GM23338 (cell line): Measurements from ENCODE around the gene ARL4D. TPM values are rescaled to one million over a fixed set of nuclear protein-coding genes. Genes with fewer than 3 reads are reported as not detected.

Experiments used
- ATAC-seq: fragments of 200-7000 bp; cut with Tn5 transposase; 3 replicates; pipeline ENCODE4 v1.9.1; 2020
- DNase-seq: peaks from one replicate; pipeline ENCODE4 v3.0.0-alpha.2; 2015; ENCODE audit warnings: low spot score
- H2AFZ ChIP-seq: fragments of 200-600 bp; sonication (generic); 2 replicates; pipeline ENCODE4 v1.8.0; 2016; ENCODE audit warnings: antibody characterized with exemption, mild to moderate bottlenecking, moderate library complexity
- H3F3A ChIP-seq: fragments of 200-600 bp; sonication (generic); replicated peaks from 2 replicates; pipeline ENCODE4 v1.8.0; 2017; ENCODE audit warnings: antibody characterized with exemption, mixed run types, low read depth
- H3K27ac ChIP-seq: fragments of 200-600 bp; sonication (generic); 2 replicates; pipeline ENCODE4 v1.6.1; 2016; ENCODE audit warnings: low read depth
- H3K27me3 ChIP-seq: fragments of 200-600 bp; sonication (generic); 2 replicates; pipeline ENCODE4 v1.8.0; 2016; ENCODE audit warnings: mild to moderate bottlenecking, mixed run types, moderate library complexity; ENCODE audit not compliant: insufficient read depth
- H3K36me3 ChIP-seq: fragments of 200-600 bp; sonication (generic); 2 replicates; pipeline ENCODE4 v1.8.0; 2016; ENCODE audit warnings: mild to moderate bottlenecking; ENCODE audit not compliant: insufficient read depth
- H3K4me1 ChIP-seq: fragments of 200-600 bp; sonication (generic); 2 replicates; pipeline ENCODE4 v1.8.0; 2016; ENCODE audit warnings: mild to moderate bottlenecking, moderate library complexity; ENCODE audit not compliant: insufficient read depth
- H3K4me2 ChIP-seq: fragments of 200-600 bp; sonication (generic); 2 replicates; pipeline ENCODE4 v1.7.1; 2017; ENCODE audit warnings: mixed run types
- H3K4me3 ChIP-seq: fragments of 200-600 bp; sonication (generic); 2 replicates; pipeline ENCODE4 v1.6.1; 2016; ENCODE audit warnings: mixed run types
- H3K79me2 ChIP-seq: fragments of 200-600 bp; sonication (generic); replicated peaks from 2 replicates; pipeline ENCODE4 v1.8.0; 2017; ENCODE audit warnings: mild to moderate bottlenecking; ENCODE audit not compliant: insufficient read depth
- H3K9me2 ChIP-seq: fragments of 200-600 bp; sonication (generic); 2 replicates; pipeline ENCODE4 v1.8.0; 2017; ENCODE audit not compliant: insufficient read depth
- H4K20me1 ChIP-seq: fragments of 200-600 bp; sonication (generic); replicated peaks from 2 replicates; pipeline ENCODE4 v1.8.0; 2017; ENCODE audit warnings: mild to moderate bottlenecking; ENCODE audit not compliant: insufficient read depth
- H3K27ac Mint-ChIP-seq: 2 replicates; pipeline ENCODE4 v1.8.0; 2020; ENCODE audit warnings: inconsistent platforms, mild to moderate bottlenecking, moderate library complexity, mixed read lengths
- H3K27me3 Mint-ChIP-seq: 3 replicates; pipeline ENCODE4 v1.8.0; 2022; ENCODE audit warnings: low read depth, mild to moderate bottlenecking, moderate library complexity, mixed read lengths, inconsistent platforms; ENCODE audit not compliant: insufficient read depth, poor library complexity
- H3K36me3 Mint-ChIP-seq: 3 replicates; pipeline ENCODE4 v1.8.0; 2021; ENCODE audit warnings: low read depth, mild to moderate bottlenecking, inconsistent platforms, moderate library complexity, mixed read lengths
- H3K4me1 Mint-ChIP-seq: 3 replicates; pipeline ENCODE4 v1.8.0; 2020; ENCODE audit warnings: mild to moderate bottlenecking, inconsistent platforms, mixed read lengths
- H3K4me3 Mint-ChIP-seq: 3 replicates; pipeline ENCODE4 v1.8.0; 2021; ENCODE audit warnings: moderate library complexity, mild to moderate bottlenecking, inconsistent platforms, mixed read lengths
- H3K9me3 Mint-ChIP-seq: 3 replicates; pipeline ENCODE4 v1.8.0; 2020; ENCODE audit warnings: moderate library complexity, mild to moderate bottlenecking, inconsistent platforms, mixed read lengths
- CREB1 ChIP-seq: fragments of 250-450 bp; sonication (Bioruptor Pico); IDR thresholded peaks from 2 replicates; pipeline ENCODE4 v1.5.0; 2020; ENCODE audit warnings: low read depth, mild to moderate bottlenecking, moderate library complexity
- CTCF ChIP-seq, 2 experiments: fragments of 200-600 bp in 1 of 2; sonication (generic) in 1 of 2; conservative IDR thresholded peaks; 2 replicates each; pipeline versions ENCODE4 v1.5.1 to v1.6.1; 2016 to 2017; ENCODE audit warnings: antibody characterized with exemption in 2 of 2, low read depth in 2 of 2, mild to moderate bottlenecking in 2 of 2, moderate library complexity in 1 of 2
- EZH2 ChIP-seq: fragments of 200-600 bp; sonication (generic); IDR thresholded peaks from one replicate; pipeline ENCODE4 v1.8.0; 2017; ENCODE audit warnings: antibody characterized with exemption, mild to moderate bottlenecking, low read depth; ENCODE audit not compliant: unreplicated experiment
- EZH2phosphoT487 ChIP-seq: fragments of 200-600 bp; sonication (generic); IDR thresholded peaks from one replicate; pipeline ENCODE4 v1.8.1; 2018; ENCODE audit warnings: antibody characterized with exemption; ENCODE audit not compliant: unreplicated experiment
- JUNB ChIP-seq: IDR thresholded peaks from one replicate; pipeline ENCODE4 v1.6.1; 2016; ENCODE audit warnings: antibody characterized with exemption; ENCODE audit not compliant: unreplicated experiment
- NANOG ChIP-seq: IDR thresholded peaks from 2 replicates; pipeline ENCODE4 v1.6.1; 2016; ENCODE audit warnings: antibody characterized with exemption, borderline replicate concordance
- POLR2AphosphoS5 ChIP-seq: IDR thresholded peaks from 2 replicates; pipeline ENCODE4 v1.6.1; 2016; ENCODE audit warnings: antibody characterized with exemption, low read depth
- STAT1 ChIP-seq: IDR thresholded peaks from one replicate; pipeline ENCODE4 v1.6.1; 2016; ENCODE audit warnings: antibody characterized with exemption; ENCODE audit not compliant: unreplicated experiment
- ZNF114 ChIP-seq: fragments of 250-450 bp; sonication (Bioruptor Pico); IDR thresholded peaks from 2 replicates; pipeline ENCODE4 v1.5.0; 2020; ENCODE audit warnings: mild to moderate bottlenecking, moderate library complexity
- ZNF331 ChIP-seq: fragments of 250-450 bp; sonication (Bioruptor Pico); IDR thresholded peaks from 2 replicates; pipeline ENCODE4 v1.5.0; 2020; ENCODE audit warnings: low read depth, mild to moderate bottlenecking, moderate library complexity
- ZNF462 ChIP-seq: fragments of 250-450 bp; sonication (Bioruptor Pico); IDR thresholded peaks from 2 replicates; pipeline ENCODE4 v1.5.0; 2020; ENCODE audit warnings: mild to moderate bottlenecking, moderate library complexity
- polyA plus RNA-seq: library from polyadenylated mRNA; unstranded; fragments of >200 nt; fragmentation: Nextera tagmentation; extraction: Ambion mirVana; gene quantifications from 2 replicates; pipeline ENCODE4 v1.2.1, GENCODE V29; 2016
- total RNA-seq: library from RNA; depleted of rRNA; stranded (reverse); fragments of >200 nt; shearing (Covaris generic); gene quantifications from 2 replicates; pipeline ENCODE4 v1.2.3, GENCODE V29; 2014
- TF ChIP-seq, protein P1 (sequence below): IDR thresholded peaks from 2 replicates; pipeline ENCODE4 v1.6.1; 2016; ENCODE audit warnings: antibody characterized with exemption
- TF ChIP-seq, protein P2 (sequence below): IDR thresholded peaks from one replicate; pipeline ENCODE4 v1.6.1; 2018; ENCODE audit warnings: antibody characterized with exemption; ENCODE audit not compliant: unreplicated experiment

ARL4D gene
- total and polyA plus RNA-seq, 2 experiments from 2014 or later: 8.7 to 9.5 TPM

DNA sequence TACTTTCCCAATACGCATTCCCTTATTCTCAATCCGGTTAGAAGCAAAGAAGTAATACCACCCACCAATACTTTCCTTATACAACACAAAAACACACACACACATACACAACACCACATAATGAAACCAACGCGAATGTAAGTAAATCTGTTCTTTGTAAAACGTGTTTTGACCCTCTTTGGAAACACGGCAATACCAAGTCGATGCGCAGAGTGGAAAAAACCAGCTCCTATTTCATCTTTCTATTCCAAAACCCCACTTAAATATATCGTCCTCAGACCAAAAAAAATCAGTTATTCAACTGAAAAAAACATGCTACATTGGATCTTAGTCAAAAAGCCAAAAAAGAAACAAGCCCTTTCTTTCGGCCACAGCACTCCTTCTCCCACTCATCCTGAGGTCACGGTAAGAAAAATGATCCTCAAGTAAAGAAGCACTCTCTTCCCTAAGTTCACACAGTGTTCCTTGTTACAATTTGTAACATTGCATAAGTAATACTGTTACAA, 31.0 kb upstream of the ARL4D start:
- no peaks in the 10 kb centered on the region for H4K20me1 ChIP-seq
- H3F3A ChIP-seq: peaks cover 25% of the 10 kb centered on the region; the same call in 1 of the 2 replicates
- peak overlapping the region; percentile 82 for H3K4me2 ChIP-seq
- peak overlapping the region; percentile 100 for H3K27ac Mint-ChIP-seq
- H3K9me2 ChIP-seq: no peaks in the 10 kb centered on the region
- peak; percentile 68 for DNase-seq
- H3K27ac ChIP-seq: peak overlapping the region; percentile 97
- no peaks in the 10 kb centered on the region for H3K27me3 ChIP-seq
- H3K4me3 ChIP-seq: peak overlapping the region; percentile 57; the same call in 1 of the 2 replicates
- no peaks in the 10 kb centered on the region for H3K36me3 ChIP-seq
- H3K4me1 Mint-ChIP-seq: peaks cover 27% of the 10 kb centered on the region
- H3K4me1 ChIP-seq: peaks cover 19% of the 10 kb centered on the region
- no peaks in the 10 kb centered on the region for H3K36me3 Mint-ChIP-seq
- TF ChIP-seq EZH2phosphoT487 (no peak), ZNF331 (peak; percentile 34; the same call in 1 of the 2 replicates), EZH2 (no peak), POLR2AphosphoS5 (peak; percentile 100), NANOG (no peak), CREB1 (CRISPR knock-in tag) (peak; percentile 33), ZNF114 (CRISPR knock-in tag) (no peak), CTCF (conservative IDR thresholded peaks at IDR 0.05; ENCODE audit: low read depth in 2 of 2) (no peak), ZNF462 (CRISPR knock-in tag) (peak; percentile 16; the same call in 1 of the 2 replicates), STAT1 (no peak), JUNB (no peak)
- TF ChIP-seq, protein P1, sequence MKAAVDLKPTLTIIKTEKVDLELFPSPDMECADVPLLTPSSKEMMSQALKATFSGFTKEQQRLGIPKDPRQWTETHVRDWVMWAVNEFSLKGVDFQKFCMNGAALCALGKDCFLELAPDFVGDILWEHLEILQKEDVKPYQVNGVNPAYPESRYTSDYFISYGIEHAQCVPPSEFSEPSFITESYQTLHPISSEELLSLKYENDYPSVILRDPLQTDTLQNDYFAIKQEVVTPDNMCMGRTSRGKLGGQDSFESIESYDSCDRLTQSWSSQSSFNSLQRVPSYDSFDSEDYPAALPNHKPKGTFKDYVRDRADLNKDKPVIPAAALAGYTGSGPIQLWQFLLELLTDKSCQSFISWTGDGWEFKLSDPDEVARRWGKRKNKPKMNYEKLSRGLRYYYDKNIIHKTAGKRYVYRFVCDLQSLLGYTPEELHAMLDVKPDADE: peak; percentile 72
- TF ChIP-seq, protein P2, sequence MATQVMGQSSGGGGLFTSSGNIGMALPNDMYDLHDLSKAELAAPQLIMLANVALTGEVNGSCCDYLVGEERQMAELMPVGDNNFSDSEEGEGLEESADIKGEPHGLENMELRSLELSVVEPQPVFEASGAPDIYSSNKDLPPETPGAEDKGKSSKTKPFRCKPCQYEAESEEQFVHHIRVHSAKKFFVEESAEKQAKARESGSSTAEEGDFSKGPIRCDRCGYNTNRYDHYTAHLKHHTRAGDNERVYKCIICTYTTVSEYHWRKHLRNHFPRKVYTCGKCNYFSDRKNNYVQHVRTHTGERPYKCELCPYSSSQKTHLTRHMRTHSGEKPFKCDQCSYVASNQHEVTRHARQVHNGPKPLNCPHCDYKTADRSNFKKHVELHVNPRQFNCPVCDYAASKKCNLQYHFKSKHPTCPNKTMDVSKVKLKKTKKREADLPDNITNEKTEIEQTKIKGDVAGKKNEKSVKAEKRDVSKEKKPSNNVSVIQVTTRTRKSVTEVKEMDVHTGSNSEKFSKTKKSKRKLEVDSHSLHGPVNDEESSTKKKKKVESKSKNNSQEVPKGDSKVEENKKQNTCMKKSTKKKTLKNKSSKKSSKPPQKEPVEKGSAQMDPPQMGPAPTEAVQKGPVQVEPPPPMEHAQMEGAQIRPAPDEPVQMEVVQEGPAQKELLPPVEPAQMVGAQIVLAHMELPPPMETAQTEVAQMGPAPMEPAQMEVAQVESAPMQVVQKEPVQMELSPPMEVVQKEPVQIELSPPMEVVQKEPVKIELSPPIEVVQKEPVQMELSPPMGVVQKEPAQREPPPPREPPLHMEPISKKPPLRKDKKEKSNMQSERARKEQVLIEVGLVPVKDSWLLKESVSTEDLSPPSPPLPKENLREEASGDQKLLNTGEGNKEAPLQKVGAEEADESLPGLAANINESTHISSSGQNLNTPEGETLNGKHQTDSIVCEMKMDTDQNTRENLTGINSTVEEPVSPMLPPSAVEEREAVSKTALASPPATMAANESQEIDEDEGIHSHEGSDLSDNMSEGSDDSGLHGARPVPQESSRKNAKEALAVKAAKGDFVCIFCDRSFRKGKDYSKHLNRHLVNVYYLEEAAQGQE: no peak
- ATAC-seq: peak; percentile 8
- H3K27me3 Mint-ChIP-seq: peaks cover 25% of the 10 kb centered on the region
- peaks cover 5% of the 10 kb centered on the region; the same call in 1 of the 3 replicates for H3K9me3 Mint-ChIP-seq
- H3K4me3 Mint-ChIP-seq: peak overlapping the region; percentile 75
- no peak overlapping the region for H2AFZ ChIP-seq
- no peaks in the 10 kb centered on the region for H3K79me2 ChIP-seq
